NCI-H146 treated with DMSO at 0.1 percent for 48 hours (cell line): Measurements from ENCODE around the gene KNL1.
A peak's percentile ranks its signal among the peaks of the same experiment; 100 is the strongest.
"Not testable (repeated sequence)": the region's sequence is repeated elsewhere in the genome, so short reads cannot be mapped to it uniquely, and the experiment has no call there.

ENCODE experiments used
- DNase-seq: peaks from one replicate; lab custom pipeline; 2025; ENCODE audit not compliant: unreplicated experiment; lab: John Stamatoyannopoulos, UW

The KNL1 gene, protein sequence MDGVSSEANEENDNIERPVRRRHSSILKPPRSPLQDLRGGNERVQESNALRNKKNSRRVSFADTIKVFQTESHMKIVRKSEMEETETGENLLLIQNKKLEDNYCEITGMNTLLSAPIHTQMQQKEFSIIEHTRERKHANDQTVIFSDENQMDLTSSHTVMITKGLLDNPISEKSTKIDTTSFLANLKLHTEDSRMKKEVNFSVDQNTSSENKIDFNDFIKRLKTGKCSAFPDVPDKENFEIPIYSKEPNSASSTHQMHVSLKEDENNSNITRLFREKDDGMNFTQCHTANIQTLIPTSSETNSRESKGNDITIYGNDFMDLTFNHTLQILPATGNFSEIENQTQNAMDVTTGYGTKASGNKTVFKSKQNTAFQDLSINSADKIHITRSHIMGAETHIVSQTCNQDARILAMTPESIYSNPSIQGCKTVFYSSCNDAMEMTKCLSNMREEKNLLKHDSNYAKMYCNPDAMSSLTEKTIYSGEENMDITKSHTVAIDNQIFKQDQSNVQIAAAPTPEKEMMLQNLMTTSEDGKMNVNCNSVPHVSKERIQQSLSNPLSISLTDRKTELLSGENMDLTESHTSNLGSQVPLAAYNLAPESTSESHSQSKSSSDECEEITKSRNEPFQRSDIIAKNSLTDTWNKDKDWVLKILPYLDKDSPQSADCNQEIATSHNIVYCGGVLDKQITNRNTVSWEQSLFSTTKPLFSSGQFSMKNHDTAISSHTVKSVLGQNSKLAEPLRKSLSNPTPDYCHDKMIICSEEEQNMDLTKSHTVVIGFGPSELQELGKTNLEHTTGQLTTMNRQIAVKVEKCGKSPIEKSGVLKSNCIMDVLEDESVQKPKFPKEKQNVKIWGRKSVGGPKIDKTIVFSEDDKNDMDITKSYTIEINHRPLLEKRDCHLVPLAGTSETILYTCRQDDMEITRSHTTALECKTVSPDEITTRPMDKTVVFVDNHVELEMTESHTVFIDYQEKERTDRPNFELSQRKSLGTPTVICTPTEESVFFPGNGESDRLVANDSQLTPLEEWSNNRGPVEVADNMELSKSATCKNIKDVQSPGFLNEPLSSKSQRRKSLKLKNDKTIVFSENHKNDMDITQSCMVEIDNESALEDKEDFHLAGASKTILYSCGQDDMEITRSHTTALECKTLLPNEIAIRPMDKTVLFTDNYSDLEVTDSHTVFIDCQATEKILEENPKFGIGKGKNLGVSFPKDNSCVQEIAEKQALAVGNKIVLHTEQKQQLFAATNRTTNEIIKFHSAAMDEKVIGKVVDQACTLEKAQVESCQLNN (N-terminal part only)

DNA sequence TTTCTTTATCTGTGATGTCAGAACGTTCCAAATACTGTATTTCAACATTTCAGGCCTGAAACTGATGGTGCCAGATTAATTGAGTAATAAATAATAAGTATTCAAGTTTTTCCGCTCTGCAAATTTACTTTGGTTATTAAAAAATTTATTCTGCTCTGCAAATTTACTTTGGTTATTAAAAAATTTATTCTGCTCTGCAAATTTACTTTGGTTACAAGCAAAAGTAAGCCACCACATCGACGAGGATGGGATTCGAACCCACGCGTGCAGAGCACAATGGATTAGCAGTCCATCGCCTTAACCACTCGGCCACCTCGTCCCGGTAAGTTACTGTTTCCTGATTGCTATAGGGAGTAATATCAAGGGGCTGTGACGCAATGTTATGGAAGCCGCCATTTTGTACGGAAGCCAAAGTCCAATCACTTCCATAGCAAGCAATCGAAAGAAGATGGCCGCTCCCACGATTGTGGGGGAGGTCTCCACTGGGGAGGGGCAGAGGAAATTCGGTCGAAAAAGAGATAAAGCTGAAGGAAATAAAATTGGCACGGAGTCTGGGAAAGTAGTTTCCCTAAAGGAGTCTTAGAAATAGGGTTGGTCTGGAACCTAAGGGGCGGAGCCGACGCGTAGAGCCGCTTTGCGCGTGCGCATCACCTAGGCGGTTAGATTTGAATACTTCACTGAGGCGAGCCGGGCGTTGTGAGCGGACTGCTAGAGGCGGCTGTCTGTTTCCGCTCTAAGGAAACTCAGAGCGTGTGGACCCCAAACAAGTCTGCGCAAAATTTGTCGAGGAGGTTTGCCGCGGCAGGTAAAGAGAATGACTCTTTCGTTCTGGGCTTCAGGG lies at the start of gene KNL1:
Gene KNL1, plus strand, starts transcription at position 662 of the 841 bp plus-strand sequence. CDS start 8,683 bp downstream, outside the sequence.
- peak; percentile 92 for DNase-seq

DNA sequence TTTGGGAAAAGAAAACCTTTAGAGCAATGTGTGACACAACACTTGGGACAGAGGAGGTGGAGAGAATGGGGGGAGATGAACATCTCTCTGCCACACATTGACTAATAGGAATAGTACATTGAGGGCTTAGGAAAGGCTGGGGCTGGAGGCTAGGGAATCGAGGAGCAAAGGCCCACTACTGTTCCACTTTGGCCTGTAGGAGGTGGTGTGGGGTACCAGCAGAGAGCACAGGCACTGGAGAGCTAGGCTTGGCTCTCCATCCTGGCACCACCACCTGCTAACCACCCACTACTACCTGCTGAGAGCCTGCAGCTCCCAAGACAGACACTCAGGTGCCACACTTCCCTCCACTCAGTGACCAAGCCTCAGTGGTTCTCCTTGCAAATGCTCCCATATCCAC lies 48.6 kb upstream of the KNL1 start:
- DNase-seq, result no peak

DNA sequence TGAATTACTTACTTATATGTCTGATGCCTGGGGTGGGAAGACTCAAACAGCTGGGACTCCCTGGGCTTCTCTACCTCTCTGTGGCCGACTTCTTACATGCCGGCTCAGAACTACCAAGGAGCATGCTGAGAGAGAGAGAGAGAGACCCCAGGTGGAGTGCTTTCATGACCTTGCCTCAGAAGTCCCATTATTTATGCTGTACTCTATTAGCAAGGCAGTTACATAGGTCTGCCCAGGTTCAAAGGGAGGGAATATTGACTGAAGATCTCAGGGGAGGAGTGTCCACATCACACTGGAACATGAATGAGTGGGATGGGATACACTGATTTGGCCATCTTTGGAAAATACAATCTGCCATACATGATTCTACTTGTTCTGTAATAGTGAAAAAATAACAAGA lies 45.4 kb upstream of the KNL1 start:
- DNase-seq, result no peak

DNA sequence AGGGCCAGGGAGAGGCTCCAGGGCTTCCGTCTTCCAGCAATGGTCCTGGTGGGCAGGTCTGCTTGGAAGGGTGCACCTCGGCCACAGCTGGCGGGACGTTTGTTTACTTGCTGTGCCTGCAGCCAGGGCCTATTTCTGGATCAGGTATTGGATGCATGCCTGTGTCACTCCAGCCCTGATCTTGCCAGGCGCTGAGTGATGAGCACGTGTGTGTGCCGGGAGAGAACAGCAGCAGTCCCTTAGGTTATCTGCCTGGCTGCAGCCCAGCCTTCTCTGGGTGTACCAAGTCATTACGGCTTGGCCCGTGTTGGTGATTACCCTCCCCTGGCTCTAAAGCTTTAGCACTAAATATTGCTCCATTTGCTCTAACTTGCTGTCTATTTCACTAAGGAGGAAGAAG lies 44.2 kb upstream of the KNL1 start:
- no peak for DNase-seq

DNA sequence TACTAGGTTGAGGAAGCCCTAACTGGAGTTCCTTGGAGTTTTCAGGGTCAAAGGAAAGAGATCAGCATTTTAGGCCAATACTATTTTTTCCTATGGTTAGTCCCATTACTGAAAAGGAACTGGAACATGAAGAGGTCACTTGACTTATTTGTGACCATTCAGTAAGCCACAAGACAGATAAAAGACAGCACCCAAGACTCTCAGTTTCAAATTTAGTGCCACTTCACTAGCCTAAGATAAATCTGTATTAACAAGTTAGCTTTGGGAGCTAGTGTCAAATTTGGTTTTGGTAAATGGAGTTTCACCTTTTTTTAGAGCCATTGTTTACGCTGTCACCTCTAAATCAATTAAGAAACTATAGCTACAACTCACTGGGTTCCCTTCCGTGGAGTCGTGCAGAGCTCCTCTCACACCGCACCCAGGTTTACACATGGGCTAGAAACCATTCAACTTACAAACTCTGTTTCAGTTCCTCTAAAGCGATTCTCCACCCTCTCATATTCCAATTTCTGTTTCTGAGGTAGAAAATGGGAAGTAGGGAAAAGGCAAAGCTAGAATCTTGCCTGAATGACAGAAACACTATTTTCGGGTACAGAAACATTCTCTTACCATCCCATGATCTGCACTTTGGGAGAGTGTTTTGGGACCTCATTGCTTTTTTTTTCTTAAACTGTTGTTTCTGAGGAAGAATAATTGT lies 43.6 kb upstream of the KNL1 start:
- no peak for DNase-seq

DNA sequence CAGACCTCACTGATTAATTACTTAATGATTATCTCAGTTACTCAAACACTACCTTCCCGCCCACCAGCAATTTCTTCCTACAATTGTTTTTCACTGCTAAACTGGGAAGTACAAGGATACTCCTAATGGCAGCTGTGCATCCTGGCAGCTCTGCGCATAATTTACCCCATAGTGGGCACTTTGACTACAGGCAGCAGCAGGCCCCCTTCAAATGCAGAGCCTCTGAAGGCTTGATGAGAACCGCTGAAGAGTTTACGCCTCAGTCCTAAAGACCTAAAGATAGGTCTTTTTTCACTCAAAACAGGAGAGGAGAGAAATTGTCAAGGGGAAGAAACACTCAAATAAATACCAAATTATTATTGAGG lies 39.9 kb upstream of the KNL1 start:
- peak; percentile 59 for DNase-seq

DNA sequence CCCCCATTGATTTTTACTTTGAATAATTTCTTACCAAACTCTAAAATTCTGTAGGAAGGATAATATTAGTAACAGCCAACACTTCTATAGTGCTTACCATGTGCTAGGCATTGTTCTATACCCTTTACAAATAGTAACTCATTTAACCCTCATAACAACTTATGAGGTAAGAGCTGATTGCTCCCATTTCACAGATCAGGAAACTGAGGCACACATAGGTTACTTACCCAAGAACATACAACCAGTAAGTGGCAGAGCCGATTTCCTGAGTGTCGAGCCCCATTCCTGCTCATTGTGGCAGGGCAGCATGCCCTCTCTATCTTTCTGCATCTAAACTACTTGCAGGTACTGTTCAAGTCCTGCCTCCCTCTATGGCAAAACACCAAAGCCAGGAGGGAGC lies 38.2 kb upstream of the KNL1 start:
- no peak for DNase-seq

DNA sequence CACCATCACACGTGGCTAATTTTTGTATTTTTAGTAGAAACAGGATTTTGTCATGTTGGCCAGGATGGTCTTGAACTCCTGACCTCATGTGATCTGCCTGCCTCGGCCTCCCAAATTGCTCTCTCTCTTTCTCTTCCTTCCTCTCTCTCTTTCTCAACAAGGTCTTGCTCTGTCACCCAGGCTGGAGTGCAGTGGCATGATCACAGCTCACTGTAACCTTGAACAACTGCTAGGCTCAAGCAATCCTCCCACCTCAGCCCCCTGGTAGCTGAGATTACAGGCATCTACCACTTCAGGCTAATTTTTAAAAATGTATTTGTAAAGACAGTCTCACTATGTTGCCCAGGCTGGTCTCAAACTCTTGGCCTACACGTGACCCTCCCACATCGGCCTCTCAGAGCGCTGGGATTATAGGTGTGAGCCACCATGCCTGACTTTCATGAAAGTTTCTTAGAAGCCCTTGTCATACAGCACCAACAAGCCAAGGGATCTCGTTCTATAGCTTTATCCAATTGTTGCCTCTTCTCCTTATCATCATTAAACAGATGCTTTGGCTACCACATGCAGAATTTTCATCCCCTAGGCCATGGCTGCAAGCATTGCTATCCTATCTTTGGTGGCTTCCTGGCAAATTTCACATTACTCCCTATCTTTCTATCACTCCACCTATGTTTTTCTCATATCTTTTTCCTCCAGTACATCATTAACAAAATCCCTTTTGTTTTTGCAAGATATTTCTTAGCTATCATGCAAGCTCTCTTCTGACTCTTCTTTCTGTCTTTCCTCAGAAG lies 34.9 kb upstream of the KNL1 start:
- no peak for DNase-seq

DNA sequence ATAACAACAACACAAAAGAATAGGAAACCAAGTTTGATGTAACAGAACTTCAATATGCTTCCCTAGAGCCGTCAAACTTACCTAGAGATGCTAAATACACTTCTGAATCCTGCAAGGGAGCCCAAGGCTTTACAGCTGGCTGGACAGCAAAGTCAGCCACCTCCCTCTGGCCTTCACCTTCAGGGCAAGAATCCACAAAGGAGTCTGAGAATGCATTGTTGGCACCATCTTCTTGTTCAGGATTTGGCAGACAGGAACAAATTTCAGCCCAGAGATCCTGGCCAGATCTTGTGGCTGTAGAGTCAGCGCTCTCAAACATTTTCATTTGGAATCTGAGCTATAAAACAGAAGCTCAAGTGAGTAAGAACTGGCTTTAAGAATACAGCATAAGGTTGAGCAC lies 31.4 kb upstream of the KNL1 start:
- DNase-seq, result no peak

DNA sequence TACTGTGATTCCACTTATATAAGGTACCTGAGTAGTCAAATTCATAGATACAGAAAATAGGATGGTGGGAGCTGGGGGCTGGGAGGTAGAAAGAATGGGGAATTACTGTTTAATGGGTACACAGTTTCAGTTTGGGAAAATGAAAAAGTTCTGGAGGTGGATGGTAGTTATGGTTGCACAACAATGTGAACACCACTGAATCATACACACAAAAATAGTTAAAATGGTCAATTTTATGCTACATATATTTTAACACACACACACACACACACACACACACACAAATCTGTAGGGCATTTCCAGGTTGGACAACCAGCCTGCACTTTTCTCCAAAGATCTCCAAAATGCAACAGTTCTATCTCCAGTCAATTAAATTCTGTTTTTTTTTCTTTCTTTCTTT lies 30.6 kb upstream of the KNL1 start:
- DNase-seq, result no peak

DNA sequence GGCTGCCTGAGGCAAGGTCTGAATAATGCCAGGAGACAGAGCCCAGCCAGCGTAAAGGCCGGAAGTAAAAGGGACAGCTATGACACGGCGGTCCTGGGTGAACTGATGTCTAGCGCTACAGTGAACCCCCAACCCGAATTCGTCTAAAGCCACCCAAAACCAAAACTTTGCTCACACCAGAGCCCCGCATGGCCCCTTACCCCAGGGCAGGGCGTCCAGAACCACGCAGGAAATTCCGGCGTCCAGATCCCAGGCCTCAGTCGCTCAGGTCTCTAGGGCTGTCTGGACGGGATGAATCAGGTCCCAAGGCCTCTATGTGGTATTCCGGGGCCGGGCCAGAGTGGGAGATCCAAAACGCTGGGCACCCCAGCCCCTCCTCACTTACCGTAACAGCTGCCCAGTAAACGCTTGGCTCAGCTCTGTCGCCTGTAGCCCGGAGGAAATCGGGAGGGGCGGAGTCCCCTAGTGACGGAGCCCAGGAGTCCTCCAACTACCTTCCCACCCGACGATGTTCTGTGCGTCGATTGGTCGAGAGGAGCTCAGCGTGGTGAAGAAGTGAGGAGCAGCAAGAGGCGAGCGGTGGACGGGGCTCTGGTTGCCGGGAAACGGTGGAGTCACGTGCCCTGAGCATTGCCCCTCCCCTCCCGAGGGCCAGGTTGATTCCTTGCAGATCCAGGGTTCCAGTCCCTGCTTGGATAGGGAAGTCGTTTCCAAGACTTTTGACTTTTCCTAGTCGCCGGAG lies 29.3 kb upstream of the KNL1 start, which contains the start of gene CCDC32:
Gene CCDC32, minus strand, starts transcription at position 452 of the 742 bp plus-strand sequence. CDS start 2,027 bp downstream, outside the sequence.
- peak; percentile 91 for DNase-seq

DNA sequence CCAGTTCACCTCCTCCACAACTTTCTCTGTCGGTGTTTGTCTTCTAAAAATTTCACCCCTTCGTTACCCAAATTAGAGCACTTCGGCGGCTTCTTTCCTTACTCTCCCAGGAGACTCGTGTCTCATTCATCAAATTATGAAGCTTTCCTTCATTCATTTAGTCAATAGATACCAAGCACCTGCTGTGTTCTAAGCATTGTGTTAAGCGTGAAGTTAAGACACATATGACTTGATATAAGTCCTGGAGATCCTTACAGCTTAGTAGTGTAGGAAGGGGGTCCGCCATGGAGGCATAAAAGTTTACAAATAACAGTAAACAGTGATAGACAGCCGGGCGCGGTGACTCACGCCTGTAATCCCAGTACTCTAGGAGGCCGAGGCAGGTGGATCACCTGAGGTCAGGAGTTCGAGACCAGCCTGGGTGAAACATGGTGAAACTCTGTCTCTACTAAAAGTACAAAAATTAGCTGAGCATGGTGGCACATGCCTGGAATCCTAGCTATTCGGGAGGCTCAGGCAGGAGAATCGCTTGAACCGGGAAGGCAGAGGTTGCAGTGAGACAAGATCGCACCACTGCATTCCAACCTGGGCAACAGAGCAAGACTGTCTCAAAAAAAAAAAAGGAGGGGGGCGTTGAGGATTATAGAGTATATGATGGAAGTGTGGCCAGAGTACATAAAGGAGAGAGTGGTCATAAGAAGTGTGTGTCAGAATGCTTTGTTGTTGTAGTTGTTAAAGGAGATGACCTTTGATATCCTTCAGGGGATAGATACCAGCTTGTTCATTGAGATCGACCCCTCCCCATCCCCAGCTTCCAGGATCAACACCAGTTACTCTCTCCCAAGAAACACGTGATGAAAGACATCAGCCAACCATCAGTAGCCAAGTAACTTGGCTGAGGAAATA lies 28.5 kb upstream of the KNL1 start:
- DNase-seq, result no peak

DNA sequence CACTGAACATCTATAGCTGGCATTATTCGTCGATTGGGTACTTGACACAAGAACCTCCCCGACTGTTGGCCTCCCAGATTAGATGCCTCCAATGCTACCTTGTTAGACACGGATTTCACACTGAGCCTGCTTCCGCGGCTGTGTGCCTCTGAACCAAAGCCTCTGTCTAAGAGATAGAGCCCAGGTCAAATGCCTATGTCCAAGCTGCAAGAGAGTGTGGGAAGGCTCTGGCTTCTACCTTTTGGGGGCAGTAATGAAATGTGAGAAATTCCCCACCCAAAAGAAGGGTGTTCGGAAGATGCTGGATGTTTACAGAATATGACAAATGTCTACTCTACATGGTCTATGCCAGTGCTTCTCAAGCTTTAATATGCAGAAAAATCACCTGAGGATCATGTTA lies 26.9 kb upstream of the KNL1 start:
- no peak for DNase-seq

DNA sequence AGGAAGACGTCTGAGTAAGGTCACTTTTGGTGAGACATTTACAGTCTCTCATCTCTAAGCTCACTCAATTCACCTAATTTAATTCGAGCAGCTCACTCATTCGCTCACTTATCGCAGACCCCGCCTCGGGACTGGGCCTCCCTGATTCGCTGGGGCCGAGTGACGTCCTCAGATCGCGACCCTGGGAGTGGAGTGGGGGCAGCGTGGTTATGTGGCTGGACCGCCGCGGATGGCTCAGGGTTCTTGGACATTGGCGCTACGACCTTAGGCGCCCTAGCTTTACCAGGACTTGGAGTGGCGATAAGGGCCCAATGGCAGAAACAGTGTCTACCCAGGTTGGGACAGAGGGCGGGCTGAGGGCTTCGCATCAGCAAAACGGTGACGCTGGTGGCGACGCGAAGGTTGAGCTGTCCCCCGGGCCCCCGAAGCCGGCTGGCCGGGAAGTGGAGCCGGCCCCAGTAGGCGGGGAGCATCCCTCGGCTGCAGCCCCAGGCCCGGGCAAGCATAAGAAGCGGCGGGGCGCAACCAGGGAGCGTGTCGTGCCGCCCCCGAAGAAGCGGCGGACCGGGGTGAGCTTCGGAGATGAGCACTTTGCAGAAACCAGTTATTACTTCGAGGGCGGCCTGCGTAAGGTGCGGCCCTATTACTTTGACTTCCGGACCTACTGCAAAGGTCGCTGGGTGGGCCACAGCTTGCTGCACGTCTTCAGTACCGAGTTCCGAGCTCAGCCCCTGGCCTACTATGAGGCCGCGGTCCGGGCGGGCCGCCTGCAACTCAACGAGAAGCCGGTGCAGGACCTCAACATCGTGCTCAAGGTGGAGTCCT lies 24.7 kb upstream of the KNL1 start, which contains the start of gene RPUSD2:
Gene RPUSD2, plus strand, starts transcription at position 171 of the 825 bp plus-strand sequence. Its CDS starts 39 bp downstream, at position 210.
- peak; percentile 70 for DNase-seq

DNA sequence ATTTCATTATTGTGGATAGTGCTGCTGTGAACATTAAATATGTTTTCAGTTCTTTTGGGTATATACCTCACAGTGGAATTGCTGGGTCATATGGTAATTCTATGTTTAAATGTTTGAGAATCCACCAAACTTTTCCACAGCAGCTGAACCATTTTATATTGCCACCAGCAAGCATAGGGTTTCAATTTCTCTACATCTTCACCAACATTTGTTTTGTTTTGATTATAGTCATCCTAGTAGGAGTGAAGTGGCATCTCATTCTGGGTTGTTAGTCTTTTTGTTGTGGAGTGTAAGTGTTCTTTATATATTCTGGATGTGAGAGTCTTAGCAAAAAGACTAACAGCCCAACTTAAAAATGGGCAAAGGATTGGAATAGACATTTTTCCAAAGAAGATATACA lies 18.9 kb upstream of the KNL1 start:
- no peak for DNase-seq

DNA sequence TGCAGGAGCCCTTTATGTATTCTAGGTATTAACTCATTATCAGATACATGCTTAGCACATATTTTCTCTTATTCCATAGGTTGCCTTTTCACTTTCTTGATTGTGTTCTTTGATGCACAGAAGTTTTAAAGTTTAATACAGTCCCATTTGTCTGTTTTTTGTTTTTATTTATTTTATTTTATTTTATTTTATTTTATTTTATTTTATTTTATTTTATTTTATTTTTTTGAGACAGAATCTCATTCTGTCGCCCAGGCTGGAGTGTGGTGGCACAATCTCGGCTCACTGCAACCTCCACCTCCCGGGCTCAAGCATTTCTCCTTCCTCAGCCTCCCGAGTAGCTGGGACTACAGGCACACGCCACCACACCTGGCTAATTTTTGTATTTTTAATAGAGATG lies 17.1 kb upstream of the KNL1 start:
- not testable (repeated sequence) for DNase-seq
